ENCODE measurements around the gene OR10A5.
"Not testable (repeated sequence)": the region's sequence is repeated elsewhere in the genome, so short reads cannot be mapped to it uniquely, and the experiment has no call there.

The OR10A5 gene, protein sequence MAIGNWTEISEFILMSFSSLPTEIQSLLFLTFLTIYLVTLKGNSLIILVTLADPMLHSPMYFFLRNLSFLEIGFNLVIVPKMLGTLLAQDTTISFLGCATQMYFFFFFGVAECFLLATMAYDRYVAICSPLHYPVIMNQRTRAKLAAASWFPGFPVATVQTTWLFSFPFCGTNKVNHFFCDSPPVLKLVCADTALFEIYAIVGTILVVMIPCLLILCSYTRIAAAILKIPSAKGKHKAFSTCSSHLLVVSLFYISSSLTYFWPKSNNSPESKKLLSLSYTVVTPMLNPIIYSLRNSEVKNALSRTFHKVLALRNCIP

GRCh38 chr11:6845383-6845782, at the start of gene OR10A5:
OR10A5 (plus strand) TSS chr11:6845683; CDS start chr11:6845683, 0 bp downstream.
- DNase-seq, result no peak

- DNase-seq, result no peak
Measured at GRCh38 chr11:6799402-6799801, 46.1 kb upstream of the OR10A5 start, which contains the start of gene OR6A2. OR6A2 (minus strand) TSS chr11:6799689; CDS start chr11:6795708, 3,981 bp downstream.

- DNase-seq, result not testable (repeated sequence)
Measured at GRCh38 chr11:6801075-6801474, 44.4 kb upstream of the OR10A5 start.

DNA sequence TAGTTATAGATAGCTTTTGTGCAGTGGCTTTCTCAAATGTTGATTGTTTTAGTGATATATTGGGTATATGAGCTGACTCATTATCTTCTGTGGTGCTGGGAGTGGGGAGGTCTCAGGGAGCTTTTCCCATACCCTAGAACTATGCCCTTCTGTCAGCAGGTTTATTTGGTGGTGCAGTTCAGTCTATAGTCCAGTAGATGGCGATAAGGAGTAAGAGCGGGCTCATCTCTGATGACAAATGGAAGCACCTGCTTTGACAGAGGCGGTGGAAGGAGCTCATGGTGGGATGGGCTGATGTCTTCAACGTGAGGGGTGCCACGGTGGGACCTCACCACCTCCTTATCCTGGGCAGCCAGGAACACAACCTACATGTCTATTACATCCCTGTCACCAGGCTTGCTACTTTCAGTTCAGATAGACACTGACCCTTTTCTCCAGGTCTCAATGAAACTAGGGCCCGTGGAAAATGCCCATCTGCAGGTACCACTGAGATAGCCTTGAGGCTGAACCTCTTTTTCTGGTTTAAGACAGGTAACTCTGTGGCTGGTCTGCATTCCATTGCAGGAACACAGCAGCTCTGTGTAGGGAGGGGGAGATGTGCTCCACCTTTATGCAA, 33.0 kb upstream of the OR10A5 start:
- DNase-seq, result peak; percentile 18

GRCh38 chr11:6813656-6814055, 31.8 kb upstream of the OR10A5 start:
- DNase-seq, result no peak

GRCh38 chr11:6817694-6818093, 27.8 kb upstream of the OR10A5 start:
- no peak for DNase-seq

DNA sequence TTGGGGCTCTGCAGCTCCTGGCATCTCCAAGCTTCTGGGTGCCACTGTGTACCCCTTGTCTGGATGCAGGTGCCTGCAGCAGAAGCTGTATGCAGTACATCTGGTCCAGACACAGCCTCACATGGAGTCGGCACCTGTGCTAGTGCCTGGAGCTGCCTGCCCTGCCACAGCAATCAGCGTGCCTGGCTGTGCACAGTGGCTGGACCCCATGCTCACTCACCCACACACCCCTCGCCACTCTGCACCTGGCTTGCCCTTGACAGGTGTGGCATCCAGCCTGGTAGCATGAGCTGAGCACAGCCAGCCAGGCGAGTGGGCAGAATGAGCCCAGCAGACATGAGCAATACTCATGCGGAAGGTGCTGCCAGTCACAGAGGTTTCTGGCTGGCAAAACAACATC, 26.5 kb upstream of the OR10A5 start:
- DNase-seq, result no peak

DNA sequence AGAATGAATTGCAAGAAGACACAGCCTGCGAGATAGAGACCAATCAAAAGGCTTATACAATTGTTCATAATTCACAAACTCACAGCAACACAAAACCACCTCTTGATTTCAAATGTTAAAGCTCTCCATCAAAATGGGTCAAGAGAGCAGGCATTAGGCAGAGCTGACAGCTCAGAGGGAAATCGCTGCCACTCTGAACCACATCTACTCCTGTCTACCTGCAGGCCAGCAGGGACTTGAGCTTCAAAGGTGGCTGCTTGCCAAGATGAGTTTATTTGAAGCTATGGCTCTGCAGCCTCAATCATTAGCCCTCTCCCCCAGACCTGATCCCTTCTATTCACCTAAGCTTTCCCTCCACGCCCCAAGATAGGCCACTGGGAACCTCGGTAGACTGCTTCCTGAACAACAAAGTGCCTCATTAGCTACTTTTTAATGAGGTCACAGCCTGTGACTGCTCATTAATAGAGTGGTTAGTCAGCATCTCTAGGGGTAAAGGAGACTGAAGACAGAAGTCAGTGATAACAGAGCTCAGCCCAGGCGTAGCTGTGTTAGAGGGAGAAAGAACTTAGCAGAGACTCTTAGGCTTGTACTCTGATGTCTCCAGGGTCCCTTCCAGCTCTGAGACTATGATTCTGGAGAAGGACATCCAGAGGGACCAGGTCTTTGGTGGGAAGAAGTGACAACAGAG, 21.2 kb upstream of the OR10A5 start:
- DNase-seq, result no peak

GRCh38 chr11:6825231-6825744, 20.2 kb upstream of the OR10A5 start:
- no peak for DNase-seq

DNA sequence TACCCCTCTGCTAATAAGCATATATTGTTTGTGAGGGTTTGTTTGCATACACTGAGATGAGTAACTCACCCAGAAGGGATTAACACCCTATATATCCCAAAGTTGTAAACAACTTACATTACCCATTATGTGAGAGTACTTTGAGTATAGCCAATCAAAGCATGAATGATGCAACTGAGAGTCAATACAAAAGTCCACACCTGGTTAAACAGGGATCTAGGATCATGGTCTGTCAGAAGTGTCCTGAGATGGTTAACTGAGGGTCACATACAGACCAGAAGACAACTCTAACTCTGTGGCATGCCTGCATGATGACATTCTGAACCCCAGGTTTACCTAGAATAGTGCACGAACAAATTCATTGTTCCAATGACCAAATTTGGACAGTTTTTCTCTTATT, 17.4 kb upstream of the OR10A5 start:
- no peak for DNase-seq

DNA sequence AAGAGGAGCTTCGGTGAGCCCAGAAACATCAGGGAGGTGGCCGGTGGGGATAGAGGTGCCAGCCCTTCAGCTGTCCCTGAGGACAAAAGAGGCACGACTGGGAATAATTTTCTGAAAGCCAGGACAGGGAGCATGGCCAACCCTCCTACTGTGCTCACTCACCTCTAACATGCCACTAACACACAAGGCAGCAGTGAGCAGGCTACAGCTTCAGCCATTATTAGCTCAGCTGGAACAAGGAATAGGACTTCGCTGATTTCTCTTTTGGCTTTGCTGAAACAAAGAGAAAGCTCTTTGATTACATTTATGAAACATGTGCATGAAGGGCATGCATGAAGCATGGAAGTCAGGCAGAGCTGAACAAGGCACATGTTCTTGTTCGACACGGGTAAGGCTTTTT, 12.1 kb upstream of the OR10A5 start:
- no peak for DNase-seq

DNA sequence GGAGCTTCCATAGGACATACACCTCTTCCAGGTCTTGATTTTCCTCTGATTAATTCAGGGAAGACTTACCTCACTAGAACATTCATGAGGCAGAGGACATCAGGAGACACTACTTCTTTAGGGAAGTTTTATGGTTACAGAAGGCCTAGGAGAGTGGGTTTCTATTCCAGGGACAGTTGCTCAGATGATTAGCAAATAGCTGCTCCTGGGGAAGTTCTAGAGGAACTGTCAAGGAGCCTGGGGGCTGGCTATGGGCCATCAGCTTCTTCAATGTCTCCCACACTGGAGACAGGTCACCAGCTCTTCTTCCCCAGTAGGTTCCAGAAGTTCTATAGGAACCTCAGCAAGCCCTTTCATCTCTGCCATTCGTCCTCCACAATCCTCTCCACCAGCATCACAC, 11.5 kb upstream of the OR10A5 start:
- no peak for DNase-seq

GRCh38 chr11:6841694-6842093, 3.8 kb upstream of the OR10A5 start:
- DNase-seq, result no peak

DNA sequence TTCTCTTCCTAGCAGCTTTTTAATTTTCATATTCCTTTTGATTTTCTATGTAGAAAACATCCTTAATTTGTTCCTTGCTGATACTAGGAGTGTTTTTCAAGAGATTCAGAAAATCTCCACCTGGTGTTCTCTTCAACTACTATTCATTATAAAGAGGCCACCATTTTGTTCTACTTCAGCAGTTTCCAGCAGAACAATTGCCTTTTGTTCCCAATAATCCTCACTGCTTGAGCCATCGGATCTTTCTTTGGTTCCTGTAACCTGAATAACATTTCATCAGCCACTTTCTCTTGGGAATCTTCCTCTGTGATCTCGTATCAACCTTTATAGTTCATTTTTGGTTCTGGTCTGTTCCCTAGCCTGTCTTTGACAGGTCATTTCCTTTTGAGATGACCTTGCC, 1.8 kb upstream of the OR10A5 start:
- DNase-seq, result no peak

- DNase-seq, result no peak
Measured at GRCh38 chr11:6844356-6844755, 1.1 kb upstream of the OR10A5 start.

- no peak for DNase-seq
Measured at GRCh38 chr11:6850526-6850925, 5.0 kb downstream of the OR10A5 start.

- DNase-seq, result not testable (repeated sequence)
Measured at GRCh38 chr11:6854801-6855200, 9.3 kb downstream of the OR10A5 start.

GRCh38 chr11:6855971-6856541, 10.6 kb downstream of the OR10A5 start:
- DNase-seq, result no peak

- no peak for DNase-seq
Measured at GRCh38 chr11:6856871-6857270, 11.4 kb downstream of the OR10A5 start.

GRCh38 chr11:6862961-6863360, 17.5 kb downstream of the OR10A5 start, which contains the start of gene OR10A2:
OR10A2 (plus strand) TSS chr11:6863057; CDS start chr11:6869755, 6,698 bp downstream.
- DNase-seq, result no peak

DNA sequence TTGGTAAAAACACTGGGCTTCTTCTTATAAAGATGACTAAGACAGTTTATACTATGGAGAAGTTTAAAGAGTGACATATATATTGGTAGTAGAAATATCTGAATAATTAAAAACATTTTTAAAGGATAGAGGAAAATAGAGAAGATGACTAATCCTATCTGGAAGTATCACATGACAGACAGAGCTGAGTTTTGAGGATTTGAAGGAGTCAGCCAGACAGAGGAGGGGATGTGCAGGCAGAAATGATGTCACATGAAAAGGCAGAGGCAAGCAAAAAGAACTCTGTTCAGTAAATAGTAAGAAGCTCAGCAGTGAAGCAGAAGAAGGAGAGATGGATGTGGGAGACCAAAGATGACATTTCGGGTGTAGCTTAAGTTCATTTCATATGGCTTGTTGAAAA, 19.0 kb downstream of the OR10A5 start:
- DNase-seq, result no peak

DNA sequence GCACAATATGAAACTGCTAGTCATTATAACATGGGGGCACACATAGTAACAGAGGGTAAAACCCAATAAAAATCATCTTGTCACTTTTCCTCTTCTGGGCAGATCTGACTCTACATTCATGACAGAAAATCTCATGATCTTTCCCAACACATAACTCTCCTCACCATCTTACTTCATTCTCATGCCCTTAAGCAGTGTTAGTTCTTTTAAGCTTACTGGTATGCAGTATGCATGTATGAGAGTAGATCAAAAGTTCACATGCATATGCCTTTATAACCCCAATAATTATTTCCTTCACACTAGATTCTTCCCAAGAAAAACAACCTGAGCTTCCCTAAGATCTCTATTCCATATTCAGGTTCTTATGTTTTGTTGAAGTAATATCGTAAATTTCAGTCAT, 25.8 kb downstream of the OR10A5 start:
- DNase-seq, result no peak

DNA sequence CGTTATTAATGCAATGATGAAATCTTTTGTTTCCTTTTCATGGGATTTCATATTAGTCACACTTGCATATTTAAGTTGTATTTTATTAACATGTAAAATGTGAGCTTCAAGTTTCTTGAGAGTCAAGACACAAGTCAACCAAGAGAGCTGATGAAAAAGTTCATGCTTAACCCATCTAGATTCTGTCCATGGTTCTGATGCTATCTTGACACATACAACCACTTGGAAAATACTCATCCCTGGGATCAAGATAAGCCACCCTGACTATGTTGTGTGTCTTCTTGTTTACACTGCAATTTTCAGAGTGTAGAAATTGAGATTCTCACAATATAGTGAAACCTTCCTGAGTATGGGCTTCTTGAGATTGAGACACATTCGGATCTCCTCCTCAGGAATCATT, 30.3 kb downstream of the OR10A5 start:
- no peak for DNase-seq

Measured in activated CD8-positive, alpha-beta memory T cell treated with anti-CD3 and anti-CD28 coated beads, Interleukin-2, amount 50 U/mL, for 4 hours (primary cell).